Endothelial cell of umbilical vein (primary cell): ENCODE data around the gene CETP. TPM values are rescaled to one million over a fixed set of nuclear protein-coding genes. Genes with fewer than 3 reads are reported as not detected.

ENCODE experiments used
- BruUV-seq: library from RNA; stranded (reverse); fragments of 400-500 nt; replicated peaks from 2 replicates; lab custom pipeline; 2021; lab: Mats Ljungman, UMichigan
- CTCF ChIA-PET: fragments of 300-600, 350-600 bp; sonication (Branson Sonifier 250); formaldehyde crosslinking; loops from one replicate; lab custom pipeline; 2021; ENCODE audit warnings: antibody characterized with exemption, inconsistent platforms; lab: Charles Lee
- POLR2A ChIA-PET: fragments of 300-600, 350-600 bp; sonication (Branson Sonifier 250); formaldehyde crosslinking; loops from one replicate; lab custom pipeline; 2021; ENCODE audit warnings: antibody characterized with exemption, inconsistent platforms; lab: Charles Lee
- DNase-seq: peaks from one replicate; pipeline ENCODE4 v3.0.0-alpha.2; 2011; ENCODE audit warnings: low read depth, low spot score
- FAIRE-seq: peaks from 2 replicates; lab custom pipeline; 2011; peaks lifted over from hg19 to GRCh38; lab: Jason Lieb, UNC
- H2AFZ ChIP-seq: 2 replicates; pipeline ENCODE4 v1.6.0; 2012; ENCODE audit warnings: low read depth, low read length, control low read depth, inconsistent platforms
- H3K27ac ChIP-seq: 2 replicates; pipeline ENCODE4 v1.5.1; 2011; ENCODE audit warnings: low read depth, mild to moderate bottlenecking, control low read depth, low read length, moderate library complexity; ENCODE audit not compliant: insufficient read depth
- H3K27me3 ChIP-seq, 2 experiments: 2 replicates each; pipeline versions ENCODE4 v1.6.0 to v1.6.1; 2011; ENCODE audit warnings: low read length in 2 of 2, mixed read lengths in 1 of 2; ENCODE audit not compliant: control insufficient read depth in 2 of 2, insufficient read depth in 2 of 2
- H3K36me3 ChIP-seq, 2 experiments: 2 replicates in 1 of 2; 3 replicates in 1 of 2; pipeline ENCODE4 v1.5.1; 2011; ENCODE audit warnings: low read length in 2 of 2, mild to moderate bottlenecking in 1 of 2, moderate library complexity in 1 of 2; ENCODE audit not compliant: control insufficient read depth in 2 of 2, insufficient read depth in 2 of 2; ENCODE audit errors: extremely low read depth in 1 of 2
- H3K4me1 ChIP-seq: 3 replicates; pipeline ENCODE4 v1.5.1; 2011; ENCODE audit warnings: mild to moderate bottlenecking, low read length; ENCODE audit not compliant: control insufficient read depth, insufficient read depth; ENCODE audit errors: extremely low read depth
- H3K4me2 ChIP-seq: 2 replicates; pipeline ENCODE4 v1.6.1; 2011; ENCODE audit warnings: low read length, control low read depth, mixed read lengths; ENCODE audit not compliant: insufficient read depth
- H3K4me3 ChIP-seq, 3 experiments: fragments of 200-600 bp in 1 of 3; sonication (generic), shearing (Covaris generic) in 1 of 3; replicated peaks in 1 of 3; 2 replicates each; pipeline ENCODE4 v1.5.1; 2011 to 2016; ENCODE audit warnings: control low read depth in 3 of 3, low read length in 3 of 3, mild to moderate bottlenecking in 2 of 3, inconsistent platforms in 1 of 3, low read depth in 1 of 3, moderate library complexity in 1 of 3; ENCODE audit not compliant: insufficient read depth in 1 of 3
- H3K79me2 ChIP-seq: 2 replicates; pipeline ENCODE4 v1.6.0; 2012; ENCODE audit warnings: low read length, inconsistent platforms; ENCODE audit not compliant: control insufficient read depth, insufficient read depth
- H3K9ac ChIP-seq: replicated peaks from 2 replicates; pipeline ENCODE3; 2011; ENCODE audit warnings: low read length, control low read depth; ENCODE audit not compliant: insufficient read depth; ENCODE audit errors: extremely low read depth
- H3K9me1 ChIP-seq: replicated peaks from 3 replicates; pipeline ENCODE4 v1.6.0; 2011; ENCODE audit warnings: mild to moderate bottlenecking, low read length; ENCODE audit not compliant: control insufficient read depth, insufficient read depth; ENCODE audit errors: extremely low read depth
- H3K9me3 ChIP-seq: replicated peaks from 2 replicates; pipeline ENCODE4 v1.5.1; 2012; ENCODE audit warnings: low read length, inconsistent platforms; ENCODE audit not compliant: control insufficient read depth, insufficient read depth
- H4K20me1 ChIP-seq: replicated peaks from 2 replicates; pipeline ENCODE3; 2011; ENCODE audit warnings: mild to moderate bottlenecking, low read length; ENCODE audit not compliant: control insufficient read depth, insufficient read depth; ENCODE audit errors: extremely low read depth
- EZH2 ChIP-seq: IDR thresholded peaks from 2 replicates; pipeline ENCODE4 v1.6.1; 2012; ENCODE audit warnings: borderline replicate concordance, low read depth, mild to moderate bottlenecking, moderate library complexity, low read length, inconsistent platforms; ENCODE audit not compliant: severe bottlenecking
- FOS ChIP-seq: IDR thresholded peaks from 2 replicates; pipeline ENCODE4 v1.6.1; 2011; ENCODE audit warnings: mild to moderate bottlenecking, low read length, moderate library complexity, borderline replicate concordance; ENCODE audit not compliant: insufficient read depth
- GATA2 ChIP-seq: IDR thresholded peaks from 2 replicates; pipeline ENCODE4 v1.7.0; 2011; ENCODE audit warnings: low read depth, mild to moderate bottlenecking, moderate library complexity, mixed read lengths, low read length; ENCODE audit not compliant: insufficient read length, insufficient read depth
- JUN ChIP-seq: IDR thresholded peaks from 2 replicates; pipeline ENCODE4 v1.6.1; 2011; ENCODE audit warnings: borderline replicate concordance, low read depth; ENCODE audit not compliant: insufficient read length, insufficient read depth
- MYC ChIP-seq: IDR thresholded peaks from one replicate; pipeline ENCODE4 v1.6.1; 2011; ENCODE audit warnings: mild to moderate bottlenecking, low read depth, low read length
- POLR2A ChIP-seq: IDR thresholded peaks from 2 replicates; pipeline ENCODE4 v1.6.1; 2012; ENCODE audit warnings: low read depth, mild to moderate bottlenecking, control low read depth, low read length
- POLR2AphosphoS5 ChIP-seq: IDR thresholded peaks from 2 replicates; pipeline ENCODE4 v1.6.1; 2012; ENCODE audit warnings: low read depth, mild to moderate bottlenecking, control low read depth, low read length, moderate library complexity; ENCODE audit not compliant: insufficient read depth
- dilution Hi-C: fragments of 300-500 bp; cut with MboI; formaldehyde crosslinking; loops from one replicate; pipeline ENCODE4 v1.15.0; 2019; ENCODE audit warnings: low sequenced_read_pairs; ENCODE audit not compliant: extremely low pct_ligation_motif_present
- intact Hi-C: fragments of 100-400 bp; cut with micrococcal nuclease; formaldehyde crosslinking; loops from one replicate; pipeline ENCODE4 v1.10.0; 2022
- polyA plus RNA-seq, 4 experiments: library from polyadenylated mRNA; depleted of rRNA in 3 of 4; stranded (reverse) in 3 of 4; unstranded in 1 of 4; fragments of >200 nt; gene quantifications; 2 replicates each; pipeline versions ENCODE4 v1.2.1 to v1.2.3, GENCODE V29; 2011 to 2012; ENCODE audit warnings: missing spikeins in 1 of 4
- total RNA-seq: library from RNA; stranded (reverse); gene quantifications from 2 replicates; pipeline ENCODE4 v1.2.3, GENCODE V29; 2021
- TF ChIP-seq, protein P1 (sequence below): IDR thresholded peaks from 2 replicates; pipeline ENCODE4 v1.6.1; 2011; ENCODE audit not compliant: insufficient read depth, insufficient read length
- TF ChIP-seq, protein P2 (sequence below), 2 donors: IDR thresholded peaks; 1 replicate in 1 of 2; 2 replicates in 1 of 2; pipeline ENCODE4 v1.5.1; 2011; ENCODE audit warnings: low read length in 2 of 2, mild to moderate bottlenecking in 2 of 2, moderate library complexity in 2 of 2, control low read depth in 1 of 2, inconsistent platforms in 1 of 2, low read depth in 1 of 2; ENCODE audit not compliant: insufficient read depth in 1 of 2; ENCODE audit errors: extremely low read depth in 1 of 2

Gene CETP
- total and polyA plus RNA-seq, 2 donors (not counting 3 experiments of a cell fraction or from before 2014, with no cell fraction given) = 2.2 to 2.8 TPM

DNA sequence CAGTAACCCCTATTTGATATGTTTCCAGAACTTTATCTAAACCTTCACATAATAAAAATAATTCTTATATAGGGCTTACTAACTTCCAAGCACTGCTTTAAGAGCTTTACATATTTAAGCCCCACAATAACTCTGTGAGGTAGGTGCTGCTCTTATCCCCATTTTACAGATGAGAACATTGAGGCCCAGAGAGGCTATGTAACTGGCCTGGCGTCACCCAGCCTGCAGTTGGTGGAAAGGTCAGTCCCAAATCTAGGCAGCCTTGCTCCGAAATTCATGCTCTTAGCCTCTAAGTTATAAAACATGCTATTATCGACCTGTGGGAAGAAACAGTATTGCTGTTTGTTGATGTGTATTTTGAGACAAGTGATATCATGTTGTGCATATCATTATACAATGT is 36.6 kb downstream of the CETP start:
- TF ChIP-seq GATA2 (no peak), EZH2 (no peak), FOS (no peak), POLR2AphosphoS5 (no peak), JUN (no peak), POLR2A (no peak)
- TF ChIP-seq, protein P1, sequence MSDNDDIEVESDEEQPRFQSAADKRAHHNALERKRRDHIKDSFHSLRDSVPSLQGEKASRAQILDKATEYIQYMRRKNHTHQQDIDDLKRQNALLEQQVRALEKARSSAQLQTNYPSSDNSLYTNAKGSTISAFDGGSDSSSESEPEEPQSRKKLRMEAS = no peak
- H3K27ac ChIP-seq = no peak overlapping the region
- no peaks in the 10 kb centered on the region for H3K79me2 ChIP-seq
- H3K4me1 ChIP-seq = peaks cover 14% of the 10 kb centered on the region
- DNase-seq = no peak
- no peak overlapping the region for H3K9ac ChIP-seq
- no peaks in the 10 kb centered on the region for H3K36me3 ChIP-seq
- H3K9me3 ChIP-seq = no peaks in the 10 kb centered on the region
- no peaks in the 10 kb centered on the region for H4K20me1 ChIP-seq
- no peak overlapping the region for H3K4me3 ChIP-seq
- POLR2A ChIA-PET = interaction anchor here (1.4 kb wide), 1 partner anchor 9 kb away, joined by 5 read pairs; the partner anchor contains the start of gene NLRC5
- no TSS peak for BruUV-seq
- no peak overlapping the region for H2AFZ ChIP-seq
- H3K27me3 ChIP-seq = no peaks in the 10 kb centered on the region
- FAIRE-seq = no peak
- H3K4me2 ChIP-seq = no peak overlapping the region
- CTCF ChIA-PET = interaction anchor here (0.7 kb wide), 1 partner anchor 34 kb away, joined by 4 read pairs; no protein-coding TSS in a partner anchor
- intact Hi-C loops (no loop called here), dilution Hi-C loops (no loop called here)
- no peaks in the 10 kb centered on the region for H3K9me1 ChIP-seq

DNA sequence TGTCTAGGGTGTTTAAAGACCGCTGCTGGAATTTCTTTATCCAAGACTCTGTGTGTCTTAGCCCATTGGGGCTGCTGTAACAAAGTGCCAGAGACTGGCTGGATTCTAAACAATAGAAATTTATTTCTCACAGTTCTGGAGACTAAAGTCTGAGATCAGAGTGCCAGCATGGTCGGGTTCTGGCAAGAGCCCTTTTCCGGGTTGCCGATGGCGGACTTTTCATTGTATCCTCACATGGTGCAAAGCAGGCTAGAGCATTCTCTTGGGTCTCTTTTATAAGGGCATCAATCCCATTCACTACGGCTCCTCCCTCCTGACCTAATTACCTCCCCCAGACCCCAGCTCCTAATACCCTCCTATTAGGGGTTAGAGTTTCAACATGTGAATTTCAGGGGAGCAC is 37.1 kb downstream of the CETP start:
- Histone ChIP-seq H3K4me3 (no peak overlapping the region), H3K9ac (no peak overlapping the region), H3K9me3 (no peaks in the 10 kb centered on the region), H3K27me3 (no peaks in the 10 kb centered on the region), H2AFZ (no peak overlapping the region), H3K36me3 (no peaks in the 10 kb centered on the region), H3K79me2 (no peaks in the 10 kb centered on the region), H3K27ac (no peak overlapping the region), H4K20me1 (no peaks in the 10 kb centered on the region), H3K4me2 (no peak overlapping the region), H3K4me1 (peaks cover 14% of the 10 kb centered on the region), H3K9me1 (no peaks in the 10 kb centered on the region)
- dilution Hi-C loops (no loop called here), intact Hi-C loops (no loop called here)
- ChIA-PET POLR2A (no interaction called here), CTCF (interaction anchor here (0.8 to 1.2 kb wide), 3 partner anchors 9 to 47 kb away, joined by 3 to 7 read pairs (median 4); partner anchors contain the start of gene NLRC5)
- no peak for TF ChIP-seq EZH2
- TF ChIP-seq POLR2A = no peak
- no peak for TF ChIP-seq JUN
- no peak for TF ChIP-seq MYC
- no peak for TF ChIP-seq FOS
- TF ChIP-seq, protein P2, sequence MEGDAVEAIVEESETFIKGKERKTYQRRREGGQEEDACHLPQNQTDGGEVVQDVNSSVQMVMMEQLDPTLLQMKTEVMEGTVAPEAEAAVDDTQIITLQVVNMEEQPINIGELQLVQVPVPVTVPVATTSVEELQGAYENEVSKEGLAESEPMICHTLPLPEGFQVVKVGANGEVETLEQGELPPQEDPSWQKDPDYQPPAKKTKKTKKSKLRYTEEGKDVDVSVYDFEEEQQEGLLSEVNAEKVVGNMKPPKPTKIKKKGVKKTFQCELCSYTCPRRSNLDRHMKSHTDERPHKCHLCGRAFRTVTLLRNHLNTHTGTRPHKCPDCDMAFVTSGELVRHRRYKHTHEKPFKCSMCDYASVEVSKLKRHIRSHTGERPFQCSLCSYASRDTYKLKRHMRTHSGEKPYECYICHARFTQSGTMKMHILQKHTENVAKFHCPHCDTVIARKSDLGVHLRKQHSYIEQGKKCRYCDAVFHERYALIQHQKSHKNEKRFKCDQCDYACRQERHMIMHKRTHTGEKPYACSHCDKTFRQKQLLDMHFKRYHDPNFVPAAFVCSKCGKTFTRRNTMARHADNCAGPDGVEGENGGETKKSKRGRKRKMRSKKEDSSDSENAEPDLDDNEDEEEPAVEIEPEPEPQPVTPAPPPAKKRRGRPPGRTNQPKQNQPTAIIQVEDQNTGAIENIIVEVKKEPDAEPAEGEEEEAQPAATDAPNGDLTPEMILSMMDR (IDR thresholded peaks at IDR 0.05; ENCODE audit: extremely low read depth in 1 of 2, insufficient read depth in 1 of 2, low read depth in 1 of 2, low read length in 2 of 2) = no peak
- no peak for TF ChIP-seq POLR2AphosphoS5
- TF ChIP-seq GATA2 = no peak
- FAIRE-seq (no peak), DNase-seq (no peak)
- BruUV-seq = no TSS peak
